Neural cell (in vitro differentiated cells): ENCODE data around the gene FBLN7. TPM values are rescaled to one million over a fixed set of nuclear protein-coding genes. Genes with fewer than 3 reads are reported as not detected.

Experiments
- H2AFZ ChIP-seq: fragments of 200-600, 300-800 bp; sonication (generic), shearing (Covaris generic); 2 replicates; pipeline ENCODE4 v1.6.0; 2014; ENCODE audit warnings: low read depth, mild to moderate bottlenecking, antibody characterized with exemption, low read length, moderate library complexity
- H3F3A ChIP-seq: fragments of 200-600 bp; shearing (Covaris generic); 2 replicates; pipeline ENCODE4 v1.6.1; 2016; ENCODE audit warnings: mild to moderate bottlenecking, moderate library complexity, mixed read lengths, antibody characterized with exemption, low read length; ENCODE audit not compliant: insufficient read depth, poor library complexity, severe bottlenecking
- H3K27ac ChIP-seq: fragments of 200-600, 300-800 bp; sonication (generic), shearing (Covaris generic); 2 replicates; pipeline ENCODE4 v1.5.1; 2014; ENCODE audit warnings: mild to moderate bottlenecking, low read length, moderate library complexity
- H3K27me3 ChIP-seq: fragments of 300-800, 200-600 bp; sonication (generic), shearing (Covaris generic); 2 replicates; pipeline ENCODE4 v1.6.0; 2014; ENCODE audit warnings: mild to moderate bottlenecking, low read depth, low read length, moderate library complexity; ENCODE audit not compliant: insufficient read depth
- H3K36me3 ChIP-seq: fragments of 300-800, 200-600 bp; sonication (generic), shearing (Covaris generic); 2 replicates; pipeline ENCODE4 v1.5.1; 2014; ENCODE audit warnings: mild to moderate bottlenecking, antibody characterized with exemption, low read length, moderate library complexity; ENCODE audit not compliant: insufficient read depth
- H3K4me2 ChIP-seq: fragments of 300-800, 200-600 bp; sonication (generic), shearing (Covaris generic); 2 replicates; pipeline ENCODE4 v1.6.0; 2014; ENCODE audit warnings: mild to moderate bottlenecking, low read length
- H3K4me3 ChIP-seq: fragments of 300-800, 200-600 bp; sonication (generic), shearing (Covaris generic); 2 replicates; pipeline ENCODE4 v1.5.1; 2014; ENCODE audit warnings: mild to moderate bottlenecking, low read length, moderate library complexity
- H3K79me2 ChIP-seq: fragments of 200-600 bp; shearing (Covaris generic); replicated peaks from 2 replicates; pipeline ENCODE4 v1.6.0; 2014; ENCODE audit warnings: mild to moderate bottlenecking, low read length, moderate library complexity; ENCODE audit not compliant: insufficient read depth
- H3K9ac ChIP-seq: fragments of 300-800, 200-600 bp; sonication (generic), shearing (Covaris generic); 2 replicates; pipeline ENCODE4 v1.6.1; 2016; ENCODE audit warnings: mild to moderate bottlenecking, low read length, mixed read lengths
- H3K9me2 ChIP-seq: fragments of 200-600 bp; shearing (Covaris generic); 2 replicates; pipeline ENCODE4 v1.6.1; 2016; ENCODE audit warnings: mild to moderate bottlenecking, low read length, mixed read lengths; ENCODE audit not compliant: insufficient read depth
- H3K9me3 ChIP-seq: fragments of 200-600, 300-800 bp; sonication (generic), shearing (Covaris generic); 2 replicates; pipeline ENCODE4 v1.6.1; 2016; ENCODE audit warnings: mild to moderate bottlenecking, mixed run types, low read length, moderate library complexity, mixed read lengths
- H4K20me1 ChIP-seq: fragments of 200-600 bp; shearing (Covaris generic); 2 replicates; pipeline ENCODE4 v1.6.1; 2016; ENCODE audit warnings: mild to moderate bottlenecking, mixed run types; ENCODE audit not compliant: insufficient read depth
- CTCF ChIP-seq: fragments of 450-650 bp; IDR thresholded peaks from 2 replicates; pipeline ENCODE4 v1.5.1; 2014; ENCODE audit warnings: antibody characterized with exemption, mild to moderate bottlenecking, moderate library complexity; ENCODE audit not compliant: poor library complexity, severe bottlenecking
- EP300 ChIP-seq: fragments of 450-650 bp; conservative IDR thresholded peaks from 2 replicates; pipeline ENCODE4 v1.6.1; 2014; ENCODE audit warnings: antibody characterized with exemption, mild to moderate bottlenecking, moderate library complexity; ENCODE audit not compliant: poor library complexity, severe bottlenecking
- EZH2 ChIP-seq: fragments of 200-600, 300-800 bp; shearing (Covaris generic), sonication (generic); IDR thresholded peaks from 2 replicates; pipeline ENCODE4 v1.6.1; 2014; ENCODE audit warnings: antibody characterized with exemption, low read length, borderline replicate concordance, mild to moderate bottlenecking; ENCODE audit not compliant: insufficient read depth, poor library complexity, severe bottlenecking
- MXI1 ChIP-seq: fragments of 450-650 bp; conservative IDR thresholded peaks from 2 replicates; pipeline ENCODE4 v1.6.1; 2014; ENCODE audit warnings: antibody characterized with exemption, mild to moderate bottlenecking; ENCODE audit not compliant: poor library complexity, severe bottlenecking
- POLR2AphosphoS5 ChIP-seq: IDR thresholded peaks from 2 replicates; pipeline ENCODE4 v1.6.1; 2012
- RAD21 ChIP-seq: fragments of 450-650 bp; conservative IDR thresholded peaks from 2 replicates; pipeline ENCODE4 v1.6.1; 2014; ENCODE audit warnings: antibody characterized with exemption, mild to moderate bottlenecking, moderate library complexity
- REST ChIP-seq: IDR thresholded peaks from 2 replicates; pipeline ENCODE4 v1.6.1; 2012; ENCODE audit warnings: borderline replicate concordance
- SMC3 ChIP-seq: fragments of 450-650 bp; conservative IDR thresholded peaks from 2 replicates; pipeline ENCODE4 v1.6.1; 2014; ENCODE audit warnings: antibody characterized with exemption, mild to moderate bottlenecking, moderate library complexity; ENCODE audit not compliant: poor library complexity
- TAF1 ChIP-seq: IDR thresholded peaks from 2 replicates; pipeline ENCODE4 v1.6.1; 2012; ENCODE audit warnings: low read depth
- polyA plus RNA-seq: library from polyadenylated mRNA; depleted of rRNA; stranded (reverse); fragments of >200 nt; gene quantifications from 2 replicates; pipeline ENCODE4 v1.2.3, GENCODE V29; 2014

The FBLN7 gene
- polyA plus RNA-seq, 1 donor from 2014 or later, result not detected

- H3K4me2 ChIP-seq, result no peak overlapping the region
- no peaks in the 10 kb centered on the region for H3K79me2 ChIP-seq
- H3K27me3 ChIP-seq, result no peaks in the 10 kb centered on the region
- TF ChIP-seq POLR2AphosphoS5 (no peak), EP300 (no peak), REST (no peak), TAF1 (no peak), EZH2 (no peak), MXI1 (no peak), CTCF (no peak), SMC3 (no peak), RAD21 (no peak)
- no peak overlapping the region for H3K27ac ChIP-seq
- no peak overlapping the region for H3K4me3 ChIP-seq
- H3K9me2 ChIP-seq, result no peaks in the 10 kb centered on the region
- H2AFZ ChIP-seq, result no peak overlapping the region
- H3F3A ChIP-seq, result no peaks in the 10 kb centered on the region
- no peak overlapping the region for H3K9ac ChIP-seq
- no peaks in the 10 kb centered on the region for H3K36me3 ChIP-seq
- H3K9me3 ChIP-seq, result no peaks in the 10 kb centered on the region
- H4K20me1 ChIP-seq, result no peaks in the 10 kb centered on the region
Measured at GRCh38 chr2:112160283-112161250, 22.4 kb downstream of the FBLN7 start.

- Histone ChIP-seq H3K4me3 (no peak overlapping the region), H3K79me2 (no peaks in the 10 kb centered on the region), H2AFZ (no peak overlapping the region), H3K9me3 (no peaks in the 10 kb centered on the region), H3K27ac (no peak overlapping the region), H3K27me3 (no peaks in the 10 kb centered on the region), H4K20me1 (no peaks in the 10 kb centered on the region), H3K4me2 (no peak overlapping the region), H3F3A (no peaks in the 10 kb centered on the region), H3K9me2 (no peaks in the 10 kb centered on the region), H3K9ac (no peak overlapping the region), H3K36me3 (no peaks in the 10 kb centered on the region)
- TF ChIP-seq POLR2AphosphoS5, result no peak
- TF ChIP-seq RAD21, result no peak
- TF ChIP-seq MXI1, result no peak
- TF ChIP-seq CTCF, result no peak
- no peak for TF ChIP-seq EZH2
- no peak for TF ChIP-seq REST
- TF ChIP-seq TAF1, result no peak
- TF ChIP-seq SMC3, result no peak
- TF ChIP-seq EP300, result no peak
Measured at GRCh38 chr2:112161431-112162145, 23.4 kb downstream of the FBLN7 start.
